ENCODE results near the gene TCF7L1. TPM values are rescaled to one million over a fixed set of nuclear protein-coding genes. Genes with fewer than 3 reads are reported as not detected.
"Not testable (repeated sequence)": the region's sequence is repeated elsewhere in the genome, so short reads cannot be mapped to it uniquely, and the experiment has no call there.

TCF7L1 gene
- total RNA-seq, 1 donor from 2014 or later, result 6.6 TPM

- peaks cover 1% of the 10 kb centered on the region for H3K27me3 Mint-ChIP-seq (ENCODE audit: unreplicated experiment)
- H3K36me3 Mint-ChIP-seq (ENCODE audit: unreplicated experiment), result no peaks in the 10 kb centered on the region
- no peak overlapping the region for H3K4me3 Mint-ChIP-seq (ENCODE audit: unreplicated experiment)
- no peak for DNase-seq
- no peak for TF ChIP-seq CTCF (IDR thresholded peaks at IDR 0.05; ENCODE audit: partially characterized antibody, unreplicated experiment)
- H3K27ac Mint-ChIP-seq (ENCODE audit: unreplicated experiment), result no peak overlapping the region
- peaks cover 4% of the 10 kb centered on the region for H3K4me1 Mint-ChIP-seq (ENCODE audit: low read depth, unreplicated experiment)
- H3K9me3 Mint-ChIP-seq (ENCODE audit: unreplicated experiment), result peaks cover 3% of the 10 kb centered on the region
Observed at GRCh38 chr2:85209887-85210286, 76.7 kb downstream of the TCF7L1 start.

- H3K27me3 Mint-ChIP-seq (ENCODE audit: unreplicated experiment), result peaks cover 1% of the 10 kb centered on the region
- no peak overlapping the region for H3K27ac Mint-ChIP-seq (ENCODE audit: unreplicated experiment)
- no peak for TF ChIP-seq CTCF (IDR thresholded peaks at IDR 0.05; ENCODE audit: partially characterized antibody, unreplicated experiment)
- peaks cover 3% of the 10 kb centered on the region for H3K9me3 Mint-ChIP-seq (ENCODE audit: unreplicated experiment)
- no peak overlapping the region for H3K4me3 Mint-ChIP-seq (ENCODE audit: unreplicated experiment)
- DNase-seq, result no peak
- H3K4me1 Mint-ChIP-seq (ENCODE audit: low read depth, unreplicated experiment), result peaks cover 4% of the 10 kb centered on the region
- H3K36me3 Mint-ChIP-seq (ENCODE audit: unreplicated experiment), result no peaks in the 10 kb centered on the region
Observed at GRCh38 chr2:85210511-85210910, 77.3 kb downstream of the TCF7L1 start.

GRCh38 chr2:85211606-85212005 lies 78.4 kb downstream of the TCF7L1 start:
- not testable (repeated sequence) for H3K4me3 Mint-ChIP-seq (ENCODE audit: unreplicated experiment); H3K36me3 Mint-ChIP-seq (ENCODE audit: unreplicated experiment); H3K4me1 Mint-ChIP-seq (ENCODE audit: low read depth, unreplicated experiment); H3K9me3 Mint-ChIP-seq (ENCODE audit: unreplicated experiment); DNase-seq; H3K27me3 Mint-ChIP-seq (ENCODE audit: unreplicated experiment); H3K27ac Mint-ChIP-seq (ENCODE audit: unreplicated experiment)

- TF ChIP-seq CTCF (IDR thresholded peaks at IDR 0.05; ENCODE audit: partially characterized antibody, unreplicated experiment), result no peak
- Mint-ChIP-seq H3K36me3 (ENCODE audit: unreplicated experiment) (no peaks in the 10 kb centered on the region), H3K4me1 (ENCODE audit: low read depth, unreplicated experiment) (peaks cover 8% of the 10 kb centered on the region), H3K27me3 (ENCODE audit: unreplicated experiment) (peaks cover 1% of the 10 kb centered on the region), H3K9me3 (ENCODE audit: unreplicated experiment) (no peaks in the 10 kb centered on the region), H3K4me3 (ENCODE audit: unreplicated experiment) (no peak overlapping the region), H3K27ac (ENCODE audit: unreplicated experiment) (no peak overlapping the region)
- DNase-seq, result no peak
Observed at GRCh38 chr2:85212841-85213240, 79.6 kb downstream of the TCF7L1 start.

- peaks cover 8% of the 10 kb centered on the region for H3K4me1 Mint-ChIP-seq (ENCODE audit: low read depth, unreplicated experiment)
- no peak for DNase-seq
- H3K36me3 Mint-ChIP-seq (ENCODE audit: unreplicated experiment), result no peaks in the 10 kb centered on the region
- peaks cover 1% of the 10 kb centered on the region for H3K27me3 Mint-ChIP-seq (ENCODE audit: unreplicated experiment)
- no peak overlapping the region for H3K4me3 Mint-ChIP-seq (ENCODE audit: unreplicated experiment)
- H3K9me3 Mint-ChIP-seq (ENCODE audit: unreplicated experiment), result no peaks in the 10 kb centered on the region
- no peak for TF ChIP-seq CTCF (IDR thresholded peaks at IDR 0.05; ENCODE audit: partially characterized antibody, unreplicated experiment)
- no peak overlapping the region for H3K27ac Mint-ChIP-seq (ENCODE audit: unreplicated experiment)
Observed at GRCh38 chr2:85213404-85213803, 80.2 kb downstream of the TCF7L1 start.

All from glutamatergic neuron (in vitro differentiated cells).